Endothelial cell (in vitro differentiated cells): ENCODE measurements around the gene ATP6V1F. TPM values are rescaled to one million over a fixed set of nuclear protein-coding genes. Genes with fewer than 3 reads are reported as not detected.

Source experiments
- DNase-seq: peaks from one replicate; pipeline ENCODE4 v3.0.0; 2021; ENCODE audit warnings: low spot score
- H3K27ac Mint-ChIP-seq: one replicate; pipeline ENCODE4 v1.8.0; 2021; ENCODE audit warnings: mixed read lengths, inconsistent platforms; ENCODE audit not compliant: unreplicated experiment
- H3K27me3 Mint-ChIP-seq: one replicate; pipeline ENCODE4 v1.8.0; 2021; ENCODE audit warnings: mild to moderate bottlenecking, moderate library complexity, mixed read lengths, inconsistent platforms; ENCODE audit not compliant: unreplicated experiment
- H3K36me3 Mint-ChIP-seq: one replicate; pipeline ENCODE4 v1.8.0; 2021; ENCODE audit warnings: mild to moderate bottlenecking, low read depth, mixed read lengths, inconsistent platforms; ENCODE audit not compliant: unreplicated experiment
- H3K4me1 Mint-ChIP-seq: one replicate; pipeline ENCODE4 v1.8.0; 2021; ENCODE audit warnings: mild to moderate bottlenecking, mixed read lengths, inconsistent platforms; ENCODE audit not compliant: unreplicated experiment
- H3K4me3 Mint-ChIP-seq: one replicate; pipeline ENCODE4 v1.8.0; 2021; ENCODE audit warnings: mild to moderate bottlenecking, mixed read lengths, inconsistent platforms; ENCODE audit not compliant: unreplicated experiment
- H3K9me3 Mint-ChIP-seq: one replicate; pipeline ENCODE4 v1.8.0; 2021; ENCODE audit warnings: mixed read lengths, inconsistent platforms; ENCODE audit not compliant: unreplicated experiment
- CTCF ChIP-seq: fragments of 200-600 bp; sonication (generic); IDR thresholded peaks from one replicate; pipeline ENCODE4 v1.5.0; 2021; ENCODE audit warnings: antibody characterized with exemption; ENCODE audit not compliant: unreplicated experiment
- total RNA-seq: library from RNA; stranded (reverse); fragmentation: NEBNext Ultra II Directional; extraction: Animal tissue kit (Norgen Biotek cat#: 25700); gene quantifications from one replicate; pipeline ENCODE4 v1.2.1, GENCODE V29; 2021; ENCODE audit not compliant: unreplicated experiment

ATP6V1F gene
- total RNA-seq, 1 donor from 2014 or later: 132 TPM

DNA sequence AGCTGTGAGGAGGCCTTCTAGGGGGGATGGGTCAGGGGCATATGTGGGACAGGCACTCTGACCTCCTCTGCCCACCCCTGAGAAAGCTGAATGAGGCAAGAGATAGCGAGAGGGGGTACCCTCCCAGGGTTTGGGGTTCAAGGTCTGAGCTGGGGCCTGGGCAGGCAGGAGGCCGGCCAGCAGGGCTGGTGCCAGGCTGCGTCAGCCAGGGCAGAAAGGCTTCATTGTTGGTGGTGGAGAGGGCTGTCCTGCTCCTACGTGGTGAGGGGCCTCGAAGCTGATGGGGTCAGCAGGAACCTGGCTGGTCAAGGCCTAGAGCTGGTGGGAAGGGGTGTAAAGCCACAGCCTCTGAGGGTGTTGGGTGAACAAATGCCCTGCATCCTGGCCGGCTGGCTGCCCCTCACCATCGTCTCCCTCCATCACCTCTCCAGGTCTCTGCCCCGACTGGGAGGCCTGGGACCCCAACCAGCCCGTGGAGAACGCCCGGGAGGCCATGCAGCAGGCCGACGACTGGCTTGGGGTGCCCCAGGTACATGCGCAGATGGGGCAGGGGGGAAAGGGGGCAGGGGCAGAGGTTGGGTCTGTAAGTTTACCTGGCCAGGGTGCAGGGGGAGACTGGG is 25.8 kb upstream of the ATP6V1F start:
- Mint-ChIP-seq H3K27me3 (peaks cover 16% of the 10 kb centered on the region), H3K9me3 (no peaks in the 10 kb centered on the region), H3K36me3 (no peaks in the 10 kb centered on the region), H3K27ac (no peak overlapping the region), H3K4me3 (no peak overlapping the region), H3K4me1 (no peaks in the 10 kb centered on the region)
- DNase-seq: no peak
- no peak for TF ChIP-seq CTCF

GRCh38 chr7:128837521-128837921 is 25.1 kb upstream of the ATP6V1F start:
- H3K4me3 Mint-ChIP-seq: no peak overlapping the region
- no peaks in the 10 kb centered on the region for H3K9me3 Mint-ChIP-seq
- H3K27me3 Mint-ChIP-seq: peaks cover 16% of the 10 kb centered on the region
- H3K27ac Mint-ChIP-seq: no peak overlapping the region
- no peak for DNase-seq
- no peak for TF ChIP-seq CTCF
- no peaks in the 10 kb centered on the region for H3K4me1 Mint-ChIP-seq
- H3K36me3 Mint-ChIP-seq: no peaks in the 10 kb centered on the region

- H3K36me3 Mint-ChIP-seq: no peaks in the 10 kb centered on the region
- no peak overlapping the region for H3K27ac Mint-ChIP-seq
- no peak overlapping the region for H3K4me3 Mint-ChIP-seq
- no peaks in the 10 kb centered on the region for H3K9me3 Mint-ChIP-seq
- no peak for DNase-seq
- H3K4me1 Mint-ChIP-seq: no peaks in the 10 kb centered on the region
- TF ChIP-seq CTCF: no peak
- H3K27me3 Mint-ChIP-seq: peaks cover 16% of the 10 kb centered on the region
Measured at GRCh38 chr7:128838109-128838779, 24.4 kb upstream of the ATP6V1F start.

DNA sequence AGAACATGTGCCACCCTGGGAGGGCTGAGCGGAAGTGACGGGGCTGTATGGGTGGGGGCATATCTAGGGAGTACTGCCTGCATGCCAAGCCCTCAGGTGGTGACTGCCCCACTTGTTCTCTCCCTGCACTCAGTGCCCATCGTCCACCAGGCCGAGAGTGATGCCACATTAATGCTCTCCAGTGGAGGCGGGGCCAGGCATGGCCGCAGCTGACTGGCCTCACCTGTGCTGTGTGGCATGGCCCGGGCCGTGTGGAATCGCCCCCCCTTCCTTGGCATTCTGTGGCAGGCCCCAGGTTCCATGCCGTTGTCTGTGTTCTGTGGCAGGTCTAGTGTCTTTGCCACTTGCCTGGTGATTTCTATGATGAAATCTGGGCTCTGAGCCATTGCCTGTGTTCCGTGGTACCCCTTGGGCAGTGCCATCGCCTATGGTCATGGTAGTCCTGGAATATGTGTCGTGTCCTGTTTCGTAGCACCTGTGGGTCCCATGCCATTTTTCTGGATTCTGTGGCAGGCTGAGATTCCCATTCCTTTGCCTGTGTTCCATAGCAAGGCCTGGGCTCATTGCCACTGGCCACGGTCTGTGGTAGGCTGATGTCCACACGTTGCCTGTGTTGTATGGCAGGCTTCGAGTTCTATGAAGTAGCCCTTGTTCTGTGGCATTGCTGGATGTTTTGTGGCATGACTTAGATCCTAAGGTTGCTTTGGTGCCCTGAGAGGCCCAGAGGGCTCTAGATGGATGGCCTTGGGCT is 23.5 kb upstream of the ATP6V1F start:
- no peaks in the 10 kb centered on the region for H3K9me3 Mint-ChIP-seq
- H3K4me3 Mint-ChIP-seq: no peak overlapping the region
- H3K36me3 Mint-ChIP-seq: no peaks in the 10 kb centered on the region
- TF ChIP-seq CTCF: no peak
- H3K4me1 Mint-ChIP-seq: no peaks in the 10 kb centered on the region
- H3K27me3 Mint-ChIP-seq: peaks cover 16% of the 10 kb centered on the region
- DNase-seq: no peak
- H3K27ac Mint-ChIP-seq: no peak overlapping the region

GRCh38 chr7:128839751-128840177 is 22.9 kb upstream of the ATP6V1F start:
- no peak overlapping the region for H3K4me3 Mint-ChIP-seq
- TF ChIP-seq CTCF: no peak
- no peaks in the 10 kb centered on the region for H3K9me3 Mint-ChIP-seq
- H3K4me1 Mint-ChIP-seq: no peaks in the 10 kb centered on the region
- no peaks in the 10 kb centered on the region for H3K36me3 Mint-ChIP-seq
- DNase-seq: no peak
- peaks cover 13% of the 10 kb centered on the region for H3K27me3 Mint-ChIP-seq
- no peak overlapping the region for H3K27ac Mint-ChIP-seq
